WTC11 (cell line): ENCODE data around the gene ASB15. TPM values are rescaled to one million over a fixed set of nuclear protein-coding genes. Genes with fewer than 3 reads are reported as not detected.

ENCODE experiments used
- ATAC-seq: fragments of 200-7000 bp; cut with Tn5 transposase; 2 replicates; pipeline ENCODE4 v1.10.0; 2021; ENCODE audit warnings: mild to moderate bottlenecking, moderate library complexity
- CTCF ChIA-PET: fragments of 300-600 bp; sonication (Branson Sonifier 250); formaldehyde crosslinking; loops from one replicate; lab custom pipeline; 2021; ENCODE audit warnings: antibody characterized with exemption; lab: Charles Lee
- POLR2A ChIA-PET: fragments of 350-600 bp; sonication (Branson Sonifier 250); formaldehyde crosslinking; loops from one replicate; lab custom pipeline; 2021; ENCODE audit warnings: antibody characterized with exemption; lab: Charles Lee
- DNase-seq: peaks from one replicate; pipeline ENCODE4 v3.0.0; 2021; ENCODE audit warnings: low spot score
- H3K27ac Mint-ChIP-seq: 2 replicates; pipeline ENCODE4 v1.8.0; 2021; ENCODE audit warnings: mixed read lengths
- H3K27me3 Mint-ChIP-seq: 2 replicates; pipeline ENCODE4 v1.8.0; 2021; ENCODE audit warnings: low read depth, mild to moderate bottlenecking, moderate library complexity, mixed read lengths
- H3K36me3 Mint-ChIP-seq: 2 replicates; pipeline ENCODE4 v1.8.0; 2021; ENCODE audit warnings: mixed read lengths
- H3K4me1 Mint-ChIP-seq: 2 replicates; pipeline ENCODE4 v1.8.0; 2022; ENCODE audit warnings: mixed read lengths
- H3K4me3 Mint-ChIP-seq: 2 replicates; pipeline ENCODE4 v1.8.0; 2021; ENCODE audit warnings: mild to moderate bottlenecking, moderate library complexity, mixed read lengths
- H3K9me3 Mint-ChIP-seq: 2 replicates; pipeline ENCODE4 v1.8.0; 2021; ENCODE audit warnings: mixed read lengths
- E2F1 ChIP-seq: sonication (generic); formaldehyde crosslinking; IDR thresholded peaks from 2 replicates; pipeline ENCODE4 v1.8.0; 2022; ENCODE audit warnings: mild to moderate bottlenecking, missing genetic modification reagents
- E2F4 ChIP-seq: sonication (generic); formaldehyde crosslinking; IDR thresholded peaks from 2 replicates; pipeline ENCODE4 v1.8.1; 2022; ENCODE audit warnings: low read depth, mild to moderate bottlenecking, moderate library complexity, missing genetic modification reagents, borderline replicate concordance
- ESRRA ChIP-seq: sonication (generic); formaldehyde crosslinking; IDR thresholded peaks from 2 replicates; pipeline ENCODE4 v1.8.1; 2022; ENCODE audit warnings: mild to moderate bottlenecking, missing genetic modification reagents, borderline replicate concordance
- GABPB1 ChIP-seq: sonication (generic); formaldehyde crosslinking; IDR thresholded peaks from 2 replicates; pipeline ENCODE4 v1.8.1; 2023; ENCODE audit warnings: mild to moderate bottlenecking, missing genetic modification reagents
- HMGA2 ChIP-seq: fragments of 250-450 bp; sonication (Bioruptor Pico); IDR thresholded peaks from 2 replicates; pipeline ENCODE4 v1.4.0; 2021; ENCODE audit warnings: mild to moderate bottlenecking, moderate library complexity
- HMGXB4 ChIP-seq: sonication (generic); formaldehyde crosslinking; IDR thresholded peaks from 2 replicates; pipeline ENCODE4 v1.8.1; 2023; ENCODE audit warnings: mild to moderate bottlenecking, moderate library complexity, missing genetic modification reagents
- IRF2 ChIP-seq: sonication (generic); formaldehyde crosslinking; IDR thresholded peaks from 2 replicates; pipeline ENCODE4 v1.8.0; 2022; ENCODE audit warnings: low read depth, missing genetic modification reagents, borderline replicate concordance
- JUN ChIP-seq: sonication (generic); formaldehyde crosslinking; IDR thresholded peaks from 2 replicates; pipeline ENCODE4 v1.8.0; 2023; ENCODE audit warnings: mild to moderate bottlenecking, missing genetic modification reagents
- KAT7 ChIP-seq: sonication (generic); formaldehyde crosslinking; IDR thresholded peaks from 2 replicates; pipeline ENCODE4 v1.8.1; 2023; ENCODE audit warnings: missing genetic modification reagents, mild to moderate bottlenecking, borderline replicate concordance
- NR2C2 ChIP-seq: sonication (generic); formaldehyde crosslinking; IDR thresholded peaks from 2 replicates; pipeline ENCODE4 v1.8.0; 2022; ENCODE audit warnings: mild to moderate bottlenecking, missing genetic modification reagents
- OVOL2 ChIP-seq: fragments of 250-450 bp; sonication (Bioruptor Pico); IDR thresholded peaks from 2 replicates; pipeline ENCODE4 v1.9.0; 2021; ENCODE audit warnings: mild to moderate bottlenecking, borderline replicate concordance
- SMAD3 ChIP-seq: sonication (generic); formaldehyde crosslinking; IDR thresholded peaks from 2 replicates; pipeline ENCODE4 v1.8.0; 2022; ENCODE audit warnings: missing genetic modification reagents, mild to moderate bottlenecking, borderline replicate concordance
- SP1 ChIP-seq: sonication (generic); formaldehyde crosslinking; conservative IDR thresholded peaks from 2 replicates; pipeline ENCODE4 v1.8.1; 2022; ENCODE audit warnings: missing genetic modification reagents
- TP53 ChIP-seq: sonication (generic); formaldehyde crosslinking; IDR thresholded peaks from 2 replicates; pipeline ENCODE4 v1.8.1; 2023; ENCODE audit warnings: mild to moderate bottlenecking, missing genetic modification reagents
- USF1 ChIP-seq: sonication (generic); formaldehyde crosslinking; IDR thresholded peaks from 2 replicates; pipeline ENCODE4 v1.8.0; 2022; ENCODE audit warnings: mild to moderate bottlenecking, missing genetic modification reagents
- USF2 ChIP-seq: sonication (generic); formaldehyde crosslinking; IDR thresholded peaks from 2 replicates; pipeline ENCODE4 v1.8.1; 2023; ENCODE audit warnings: mild to moderate bottlenecking, missing genetic modification reagents, moderate library complexity
- ZBTB43 ChIP-seq: sonication (generic); formaldehyde crosslinking; IDR thresholded peaks from 2 replicates; pipeline ENCODE4 v1.8.1; 2023; ENCODE audit warnings: mild to moderate bottlenecking, missing genetic modification reagents
- ZNF121 ChIP-seq: sonication (generic); formaldehyde crosslinking; IDR thresholded peaks from 2 replicates; pipeline ENCODE4 v1.8.0; 2023; ENCODE audit warnings: missing genetic modification reagents
- ZNF281 ChIP-seq: sonication (generic); formaldehyde crosslinking; IDR thresholded peaks from 2 replicates; pipeline ENCODE4 v1.8.0; 2023; ENCODE audit warnings: mild to moderate bottlenecking, missing genetic modification reagents
- ZNF512 ChIP-seq: sonication (generic); formaldehyde crosslinking; IDR thresholded peaks from 2 replicates; pipeline ENCODE4 v1.8.1; 2022; ENCODE audit warnings: missing genetic modification reagents, borderline replicate concordance
- ZSCAN18 ChIP-seq: fragments of 250-450 bp; sonication (Bioruptor Pico); IDR thresholded peaks from 2 replicates; pipeline ENCODE4 v2.1.2; 2022; ENCODE audit warnings: mild to moderate bottlenecking, moderate library complexity
- total RNA-seq: library from RNA; stranded (reverse); gene quantifications from 3 replicates; pipeline ENCODE4 v1.2.3, GENCODE V29; 2021

The ASB15 gene
- total RNA-seq, 1 experiment from 2014 or later, result not detected

GRCh38 chr7:123637878-123638277 lies 36.3 kb downstream of the ASB15 start:
- TF ChIP-seq TP53 (CRISPR knock-in tag) (no peak), GABPB1 (no peak), JUN (CRISPR knock-in tag) (no peak), ESRRA (CRISPR knock-in tag) (no peak), USF1 (CRISPR knock-in tag) (no peak), HMGXB4 (CRISPR knock-in tag) (no peak), E2F1 (no peak), E2F4 (CRISPR knock-in tag) (no peak), SMAD3 (no peak), ZSCAN18 (CRISPR knock-in tag) (no peak), OVOL2 (CRISPR knock-in tag) (no peak), ZNF121 (no peak), ZBTB43 (CRISPR knock-in tag) (no peak), NR2C2 (no peak)
- Mint-ChIP-seq H3K9me3 (peaks cover 6% of the 10 kb centered on the region), H3K36me3 (no peaks in the 10 kb centered on the region), H3K27ac (no peak overlapping the region), H3K27me3 (no peaks in the 10 kb centered on the region), H3K4me1 (peaks cover 14% of the 10 kb centered on the region), H3K4me3 (no peak overlapping the region)
- ATAC-seq (no peak), DNase-seq (no peak)
- CTCF ChIA-PET, result interaction anchor here (1.4 to 3.6 kb wide), 9 partner anchors 13 to 234 kb away, joined by 3 to 38 read pairs (median 23); no protein-coding TSS in a partner anchor
- POLR2A ChIA-PET, result interaction anchor here (0.8 kb wide), 1 partner anchor 111 kb away, joined by 3 read pairs; the partner anchor contains the start of gene WASL

GRCh38 chr7:123639631-123640030 lies 38.0 kb downstream of the ASB15 start:
- CTCF ChIA-PET, result no interaction called here
- TF ChIP-seq ZNF281 (CRISPR knock-in tag) (no peak), IRF2 (CRISPR knock-in tag) (no peak), ZNF512 (CRISPR knock-in tag) (no peak), JUN (CRISPR knock-in tag) (no peak), KAT7 (CRISPR knock-in tag) (no peak), HMGA2 (CRISPR knock-in tag) (no peak), USF2 (CRISPR knock-in tag) (no peak), SP1 (CRISPR knock-in tag) (no peak), HMGXB4 (CRISPR knock-in tag) (no peak)

More at GRCh38 chr7:123639631-123640030, 38.0 kb downstream of the ASB15 start:
- H3K27me3 Mint-ChIP-seq, result no peaks in the 10 kb centered on the region
- POLR2A ChIA-PET, result no interaction called here
- ATAC-seq (no peak), DNase-seq (no peak)
- peaks cover 31% of the 10 kb centered on the region for H3K4me1 Mint-ChIP-seq
- H3K27ac Mint-ChIP-seq, result no peak overlapping the region
- H3K9me3 Mint-ChIP-seq, result peaks cover 6% of the 10 kb centered on the region
- H3K4me3 Mint-ChIP-seq, result no peak overlapping the region
- H3K36me3 Mint-ChIP-seq, result no peaks in the 10 kb centered on the region
